ENCODE results near the gene SRSF3.

The SRSF3 gene

GRCh38 chr6:36623547-36624459 lies 29.6 kb downstream of the SRSF3 start:
- peak; percentile 46 to 62 for DNase-seq (ENCODE audit: low read depth in 2 of 2)

- no peak for DNase-seq (ENCODE audit: low read depth in 2 of 2)
Measured at GRCh38 chr6:36624461-36625157, 30.4 kb downstream of the SRSF3 start.

GRCh38 chr6:36625158-36625919 lies 31.2 kb downstream of the SRSF3 start:
- DNase-seq (ENCODE audit: low read depth in 2 of 2) = no peak

GRCh38 chr6:36626636-36627035 lies 32.5 kb downstream of the SRSF3 start:
- no peak for DNase-seq (ENCODE audit: low read depth in 2 of 2)

- DNase-seq (ENCODE audit: low read depth in 2 of 2) = no peak
Measured at GRCh38 chr6:36627141-36627540, 33.0 kb downstream of the SRSF3 start.

- no peak for DNase-seq (ENCODE audit: low read depth in 2 of 2)
Measured at GRCh38 chr6:36627801-36628246, 33.7 kb downstream of the SRSF3 start.

GRCh38 chr6:36629784-36630183 lies 35.6 kb downstream of the SRSF3 start:
- no peak for DNase-seq (ENCODE audit: low read depth in 2 of 2)

GRCh38 chr6:36631326-36632011 lies 37.3 kb downstream of the SRSF3 start:
- DNase-seq (ENCODE audit: low read depth in 2 of 2) = no peak

GRCh38 chr6:36633370-36633769 lies 39.2 kb downstream of the SRSF3 start:
- no peak for DNase-seq (ENCODE audit: low read depth in 2 of 2)

GRCh38 chr6:36633915-36634314 lies 39.8 kb downstream of the SRSF3 start:
- no peak for DNase-seq (ENCODE audit: low read depth in 2 of 2)

GRCh38 chr6:36634317-36635108 lies 40.4 kb downstream of the SRSF3 start:
- no peak for DNase-seq (ENCODE audit: low read depth in 2 of 2)

GRCh38 chr6:36636283-36636682 lies 42.1 kb downstream of the SRSF3 start:
- DNase-seq (ENCODE audit: low read depth in 2 of 2) = no peak

- no peak for DNase-seq (ENCODE audit: low read depth in 2 of 2)
Measured at GRCh38 chr6:36636687-36637418, 42.7 kb downstream of the SRSF3 start.

- no peak for DNase-seq (ENCODE audit: low read depth in 2 of 2)
Measured at GRCh38 chr6:36638579-36638978, 44.4 kb downstream of the SRSF3 start.

GRCh38 chr6:36639171-36639808 lies 45.1 kb downstream of the SRSF3 start:
- no peak for DNase-seq (ENCODE audit: low read depth in 2 of 2)

GRCh38 chr6:36641543-36641942 lies 47.4 kb downstream of the SRSF3 start:
- no peak for DNase-seq (ENCODE audit: low read depth in 2 of 2)

- no peak for DNase-seq (ENCODE audit: low read depth in 2 of 2)
Measured at GRCh38 chr6:36642913-36643817, 49.0 kb downstream of the SRSF3 start.

GRCh38 chr6:36643977-36644376 lies 49.8 kb downstream of the SRSF3 start:
- no peak for DNase-seq (ENCODE audit: low read depth in 2 of 2)

GRCh38 chr6:36649086-36649485 lies 54.9 kb downstream of the SRSF3 start:
- DNase-seq (ENCODE audit: low read depth in 2 of 2) = no peak

All from stimulated activated CD8-positive, alpha-beta memory T cell treated with anti-CD3 and anti-CD28 coated beads, Interleukin-7, amount 100 ng/mL, for 1 hour (primary cell).